Amygdala (tissue), 56 donors: Measurements from ENCODE around the gene SLC25A27.

ENCODE experiments used
- DNase-seq, 56 donors: peaks; one replicate each; lab custom pipeline; 2025; lab: John Stamatoyannopoulos, UW

SLC25A27 gene

DNA sequence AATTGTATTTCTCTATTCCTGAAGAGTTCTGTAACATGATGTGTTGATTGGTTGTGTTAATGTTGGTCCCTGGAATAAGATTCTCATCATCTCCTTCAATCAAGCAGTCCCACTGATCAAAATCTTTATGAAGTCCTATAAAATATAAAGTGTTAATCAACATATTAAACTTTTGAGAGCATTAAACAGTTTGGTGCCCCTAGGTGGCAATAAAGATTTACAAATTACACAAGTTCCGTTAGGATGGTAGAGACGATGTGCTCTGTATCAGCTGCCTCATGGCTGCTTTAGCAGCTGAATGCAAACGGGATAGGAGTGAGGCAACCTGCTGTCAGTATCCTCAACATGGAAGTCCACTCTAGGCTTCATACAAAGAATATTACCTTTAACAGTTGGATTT, 51.8 kb downstream of the SLC25A27 start:
- DNase-seq: peak in 4 of 56 donors; percentile 1 to 12 (median 8)

DNA sequence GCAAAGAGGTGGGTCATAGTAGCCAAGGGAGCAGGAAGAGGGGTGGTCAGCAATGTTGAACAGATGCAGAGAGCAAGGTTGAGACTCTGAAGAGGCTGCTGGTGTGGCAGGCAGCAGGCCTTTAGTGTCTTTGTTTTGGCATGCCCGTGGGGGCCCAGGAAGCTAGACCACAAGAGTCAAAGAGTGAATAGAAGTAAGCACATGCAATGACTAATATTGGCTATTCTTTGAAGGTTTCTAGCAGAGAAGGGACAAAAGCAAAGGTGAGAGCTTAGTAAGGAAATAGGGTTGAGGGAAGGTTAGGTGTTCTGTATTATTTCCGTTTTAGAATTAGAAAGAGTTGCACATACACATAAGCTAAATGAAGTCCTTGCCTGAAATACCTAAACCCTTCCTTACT, 53.7 kb downstream of the SLC25A27 start:
- no peak for DNase-seq

DNA sequence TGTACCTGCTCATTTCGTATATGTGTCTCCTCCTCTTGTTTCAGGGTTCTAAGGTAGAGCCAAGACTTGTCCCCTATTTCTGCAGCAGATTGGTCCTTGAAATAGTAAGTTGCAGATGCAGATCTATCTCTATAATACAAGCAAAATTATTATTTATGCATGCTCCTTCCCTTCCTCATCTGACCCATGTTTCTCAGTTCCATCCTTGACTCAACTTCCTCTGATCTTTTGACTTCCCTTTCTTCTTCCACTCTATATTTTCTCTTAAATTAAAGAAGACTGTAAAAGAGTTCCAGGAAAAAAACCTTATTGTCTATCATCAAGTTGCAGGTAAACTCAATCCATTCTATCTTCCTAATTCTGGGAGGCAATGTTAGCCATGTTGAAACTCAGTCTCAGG, 58.7 kb downstream of the SLC25A27 start:
- no peak for DNase-seq

DNA sequence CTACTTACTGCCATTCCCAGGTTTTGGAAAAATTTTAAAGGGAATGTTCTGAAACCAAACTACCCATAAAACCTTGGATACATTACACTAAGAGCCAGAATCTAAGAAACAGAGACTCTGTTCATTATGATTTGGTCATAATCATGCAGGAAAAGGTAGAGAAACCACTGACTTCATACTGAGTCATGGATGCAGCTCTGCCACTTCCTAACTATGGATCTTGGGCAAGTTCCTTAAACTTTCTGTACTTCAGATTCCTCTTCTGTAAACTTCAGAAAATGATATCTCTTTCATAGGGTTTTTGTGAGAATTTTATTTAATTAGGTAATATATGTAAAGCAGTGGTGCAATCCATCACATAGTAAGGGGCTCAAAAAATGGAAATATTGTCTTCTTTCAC, 62.4 kb downstream of the SLC25A27 start:
- no peak for DNase-seq

DNA sequence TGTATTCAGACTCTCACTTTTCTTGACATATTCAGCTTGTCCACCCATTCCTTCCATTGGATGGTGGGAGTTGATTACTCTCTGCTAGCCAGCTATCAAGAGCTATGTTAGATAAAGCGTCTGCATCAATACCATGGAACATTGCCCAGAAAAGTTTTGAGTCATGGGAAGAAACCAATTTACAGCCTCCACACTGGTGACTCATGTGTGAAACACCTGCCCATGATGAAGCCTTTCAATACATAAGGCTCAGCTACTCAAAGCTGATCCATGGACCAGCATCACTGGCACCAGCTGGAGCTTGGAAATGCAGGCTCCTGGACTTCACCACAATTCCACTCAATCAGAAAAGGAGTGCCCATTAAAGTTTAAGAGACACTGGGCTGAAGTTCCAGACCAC, 66.3 kb downstream of the SLC25A27 start:
- DNase-seq: peak in 1 of 56 donors; percentile 17

DNA sequence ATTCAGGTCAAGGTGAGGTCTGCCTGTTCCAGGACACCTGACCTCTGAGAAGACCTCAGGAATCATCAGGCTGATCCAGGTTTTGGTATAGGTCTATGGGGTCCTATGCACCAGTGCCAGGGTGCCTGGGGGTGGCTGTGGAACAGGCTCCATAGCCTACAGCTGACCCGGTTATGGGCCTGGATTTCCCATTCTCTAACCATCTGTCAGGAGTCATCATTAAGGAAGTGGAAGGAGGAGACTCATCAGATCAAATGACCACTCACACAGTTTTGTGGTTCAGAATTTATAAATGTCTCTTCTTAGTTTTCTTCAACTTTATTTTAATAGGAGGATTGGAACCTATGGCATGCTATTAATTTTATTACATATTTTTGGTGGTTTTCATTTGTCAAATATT, 67.6 kb downstream of the SLC25A27 start:
- DNase-seq: no peak
